Erythroblast (primary cell): ENCODE data around the gene PCDHA11.
"Not testable (repeated sequence)": the region's sequence is repeated elsewhere in the genome, so short reads cannot be mapped to it uniquely, and the experiment has no call there.

Experiments used
- DNase-seq, 2 experiments: peaks; one replicate each; lab custom pipeline; 2025; lab: John Stamatoyannopoulos, UW
- GATA1 ChIP-seq: IDR thresholded peaks from 2 replicates; pipeline ENCODE4 v1.6.1; 2011; ENCODE audit warnings: low read depth, mild to moderate bottlenecking, control low read depth, low read length, moderate library complexity
- POLR2A ChIP-seq: IDR thresholded peaks from 2 replicates; pipeline ENCODE4 v1.6.1; 2011; ENCODE audit warnings: mild to moderate bottlenecking, low read length

The PCDHA11 gene

GRCh38 chr5:140869555-140869886, 764 bp downstream of the PCDHA11 start:
- DNase-seq, result no peak
- TF ChIP-seq POLR2A (no peak), GATA1 (no peak)

GRCh38 chr5:140870221-140871201, 1.8 kb downstream of the PCDHA11 start:
- no peak for TF ChIP-seq POLR2A
- TF ChIP-seq GATA1, result no peak
- no peak for DNase-seq

- TF ChIP-seq POLR2A, result no peak
- TF ChIP-seq GATA1, result no peak
- DNase-seq, result no peak
Observed at GRCh38 chr5:140875085-140876065, 6.6 kb downstream of the PCDHA11 start, which contains the start of gene PCDHA12. TSS of gene PCDHA12 (plus strand) at chr5:140875308. CDS start at chr5:140875473, 165 bp downstream.

GRCh38 chr5:140876541-140877261, 7.9 kb downstream of the PCDHA11 start:
- not testable (repeated sequence) for DNase-seq

GRCh38 chr5:140877262-140877581, 8.5 kb downstream of the PCDHA11 start:
- no peak for DNase-seq
- no peak for TF ChIP-seq POLR2A

GRCh38 chr5:140881889-140882590, 13.3 kb downstream of the PCDHA11 start, which contains the start of gene PCDHA13:
TSS of gene PCDHA13 (plus strand) at chr5:140882124. CDS start at chr5:140882269, 145 bp downstream.
- TF ChIP-seq POLR2A (no peak), GATA1 (no peak)
- no peak for DNase-seq

- TF ChIP-seq POLR2A (no peak), GATA1 (no peak)
Observed at GRCh38 chr5:140882591-140882899, 13.8 kb downstream of the PCDHA11 start.

GRCh38 chr5:140883373-140883772, 14.6 kb downstream of the PCDHA11 start:
- DNase-seq, result no peak
- TF ChIP-seq POLR2A (no peak), GATA1 (no peak)

More at GRCh38 chr5:140882591-140882899, 13.8 kb downstream of the PCDHA11 start:
- DNase-seq, result no peak

GRCh38 chr5:140883927-140884697, 15.4 kb downstream of the PCDHA11 start:
- no peak for DNase-seq
- no peak for TF ChIP-seq POLR2A
- no peak for TF ChIP-seq GATA1

- no peak for DNase-seq
- TF ChIP-seq POLR2A, result no peak
- TF ChIP-seq GATA1, result no peak
Observed at GRCh38 chr5:140916325-140916724, 47.6 kb downstream of the PCDHA11 start.
